A549 (cell line): Measurements from ENCODE around the gene GFPT1. TPM values are rescaled to one million over a fixed set of nuclear protein-coding genes. Genes with fewer than 3 reads are reported as not detected.

ENCODE experiments used
- ATAC-seq, 2 experiments: fragments of 200-7000 bp in 1 of 2; fragments of >200 bp in 1 of 2; cut with Nextera tagmentation in 1 of 2; cut with Tn5 transposase in 1 of 2; 3 replicates each; pipeline versions ENCODE4 v1.8.0 to v1.9.1; 2018 to 2020; ENCODE audit warnings: mild to moderate bottlenecking in 1 of 2, moderate library complexity in 1 of 2
- CTCF ChIA-PET: fragments of 300-600 bp; sonication (Branson Sonifier 250); formaldehyde crosslinking; extraction: SDS; loops from one replicate; lab custom pipeline; 2021; ENCODE audit warnings: antibody characterized with exemption, inconsistent platforms; lab: Yijun Ruan, JAX
- POLR2A ChIA-PET: fragments of 350-600 bp; formaldehyde crosslinking; extraction: SDS; loops from one replicate; lab custom pipeline; 2021; ENCODE audit warnings: antibody characterized with exemption, inconsistent platforms; lab: Yijun Ruan, JAX
- DNase-seq, 2 experiments: peaks; one replicate each; pipeline versions ENCODE4 v3.0.0 to v3.0.0-alpha.2; 2011 to 2016; ENCODE audit warnings: low read depth in 1 of 2, low spot score in 1 of 2
- FAIRE-seq: peaks from 2 replicates; lab custom pipeline; 2011; peaks lifted over from hg19 to GRCh38; lab: Jason Lieb, UNC
- H3K27ac ChIP-seq, 2 experiments: fragments of >200 bp; sonication (Bioruptor Twin); formaldehyde crosslinking; 3 replicates each; pipeline ENCODE4 v1.5.1; 2016 to 2017
- H3K4me1 ChIP-seq: fragments of >200 bp; sonication (Bioruptor Twin); formaldehyde crosslinking; 3 replicates; pipeline ENCODE4 v1.6.1; 2016
- H3K4me2 ChIP-seq: fragments of >200 bp; sonication (Bioruptor Twin); formaldehyde crosslinking; 3 replicates; pipeline ENCODE4 v1.6.1; 2016
- H3K4me3 ChIP-seq: fragments of >200 bp; sonication (Bioruptor Twin); formaldehyde crosslinking; 3 replicates; pipeline ENCODE4 v1.5.1; 2016
- H3K9me3 ChIP-seq: fragments of >200 bp; sonication (Bioruptor Twin); formaldehyde crosslinking; 3 replicates; pipeline ENCODE4 v1.6.1; 2016
- BHLHE40 ChIP-seq: IDR thresholded peaks from 2 replicates; pipeline ENCODE4 v1.6.1; 2012; ENCODE audit warnings: low read depth, low read length, inconsistent platforms
- CBX2 ChIP-seq: fragments of 200-600 bp; sonication (generic); IDR thresholded peaks from 2 replicates; pipeline ENCODE4 v1.6.1; 2016; ENCODE audit warnings: low read depth, mild to moderate bottlenecking, borderline replicate concordance
- CEBPB ChIP-seq, 2 experiments: fragments of >200 bp in 1 of 2; sonication (Bioruptor Twin) in 1 of 2; formaldehyde crosslinking in 1 of 2; IDR thresholded peaks; 2 replicates each; pipeline ENCODE4 v1.6.1; 2012 to 2016
- EHF ChIP-seq: fragments of 250-450 bp; sonication (Bioruptor Pico); IDR thresholded peaks from 2 replicates; pipeline ENCODE4 v1.5.0; 2020; ENCODE audit warnings: mild to moderate bottlenecking
- FOSB ChIP-seq: fragments of 250-450 bp; sonication (Bioruptor Pico); IDR thresholded peaks from 2 replicates; pipeline ENCODE4 v1.5.0; 2020; ENCODE audit warnings: mild to moderate bottlenecking, moderate library complexity
- FOXS1 ChIP-seq: fragments of 250-450 bp; sonication (Bioruptor Pico); IDR thresholded peaks from 2 replicates; pipeline ENCODE4 v1.5.0; 2020; ENCODE audit warnings: mild to moderate bottlenecking, moderate library complexity
- GATA3 ChIP-seq: IDR thresholded peaks from 2 replicates; pipeline ENCODE4 v1.6.1; 2012; ENCODE audit warnings: borderline replicate concordance
- HEYL ChIP-seq: fragments of 250-450 bp; sonication (Bioruptor Pico); IDR thresholded peaks from 2 replicates; pipeline ENCODE4 v1.8.0; 2021; ENCODE audit warnings: mild to moderate bottlenecking, moderate library complexity
- HOXA7 ChIP-seq: fragments of 250-450 bp; sonication (Bioruptor Pico); IDR thresholded peaks from 2 replicates; pipeline ENCODE4 v1.5.0; 2020; ENCODE audit warnings: mild to moderate bottlenecking, moderate library complexity
- HOXB13 ChIP-seq: fragments of 250-450 bp; sonication (Bioruptor Pico); IDR thresholded peaks from 2 replicates; pipeline ENCODE4 v1.5.0; 2020; ENCODE audit warnings: low read depth, mild to moderate bottlenecking, moderate library complexity
- HOXB5 ChIP-seq: fragments of 250-450 bp; sonication (Bioruptor Pico); IDR thresholded peaks from 2 replicates; pipeline ENCODE4 v1.5.0; 2020; ENCODE audit warnings: mild to moderate bottlenecking, moderate library complexity
- JUN ChIP-seq, 2 experiments: fragments of >200 bp; sonication (Bioruptor Twin); formaldehyde crosslinking; IDR thresholded peaks; 2 replicates in 1 of 2; 3 replicates in 1 of 2; pipeline ENCODE4 v1.6.1; 2016 to 2017
- MAFK ChIP-seq: fragments of 450-650 bp; IDR thresholded peaks from 2 replicates; pipeline ENCODE4 v1.6.1; 2014; ENCODE audit not compliant: partially characterized antibody
- MYC ChIP-seq: IDR thresholded peaks from 2 replicates; pipeline ENCODE4 v1.6.1; 2012; ENCODE audit warnings: mild to moderate bottlenecking, inconsistent platforms, low read length, improper control_type of control experiment, borderline replicate concordance
- NFE2L2 ChIP-seq: fragments of 150-350 bp; conservative IDR thresholded peaks from 2 replicates; pipeline ENCODE4 v1.6.1; 2014; ENCODE audit warnings: low read length
- NR3C1 ChIP-seq: fragments of >200 bp; sonication (Bioruptor Twin); formaldehyde crosslinking; IDR thresholded peaks from 3 replicates; pipeline ENCODE4 v1.6.1; 2017
- POLR2A ChIP-seq: IDR thresholded peaks from 2 replicates; pipeline ENCODE4 v1.6.1; 2012; ENCODE audit warnings: mild to moderate bottlenecking, low read length
- SMC3 ChIP-seq: fragments of >200 bp; sonication (Bioruptor Twin); formaldehyde crosslinking; IDR thresholded peaks from 3 replicates; pipeline ENCODE4 v1.6.1; 2018; ENCODE audit warnings: inconsistent platforms
- ZC3H11A ChIP-seq: fragments of 450-650 bp; IDR thresholded peaks from 2 replicates; pipeline ENCODE4 v1.6.1; 2014; ENCODE audit warnings: antibody characterized with exemption, mild to moderate bottlenecking
- ZNF302 ChIP-seq: fragments of 250-450 bp; sonication (Bioruptor Pico); IDR thresholded peaks from 2 replicates; pipeline ENCODE4 v1.9.0; 2021; ENCODE audit warnings: inconsistent platforms, mild to moderate bottlenecking, moderate library complexity
- ZSCAN20 ChIP-seq: fragments of 250-450 bp; sonication (Bioruptor Pico); IDR thresholded peaks from 2 replicates; pipeline ENCODE4 v1.8.0; 2022; ENCODE audit warnings: mild to moderate bottlenecking, moderate library complexity
- WGBS: methylation state at CpG from one replicate; pipeline ENCODE4 v1.1.6; 2017; ENCODE audit errors: missing lambda C conversion rate; 5-methylcytosine and 5-hydroxymethylcytosine counted together
- polyA plus RNA-seq, 4 experiments: library from polyadenylated mRNA; depleted of rRNA in 3 of 4; stranded (reverse); fragments of >200 nt; fragmentation: RNase III in 1 of 4; extraction: RNeasy Plus Mini Kit Qiagen cat#74134 plus additional on column Dnase treatment in 1 of 4; gene quantifications; 2 replicates in 3 of 4; 3 replicates in 1 of 4; pipeline ENCODE4 v1.2.3, GENCODE V29; 2011 to 2017
- TF ChIP-seq, protein P1 (sequence below): fragments of >200 bp; sonication (Bioruptor Twin); formaldehyde crosslinking; IDR thresholded peaks from 3 replicates; pipeline ENCODE4 v1.5.1; 2016
- TF ChIP-seq, protein P2 (sequence below): fragments of 450-650 bp; IDR thresholded peaks from 2 replicates; pipeline ENCODE4 v1.6.1; 2014; ENCODE audit warnings: antibody characterized with exemption
- TF ChIP-seq, protein P3 (sequence below): fragments of >200 bp; sonication (Bioruptor Twin); formaldehyde crosslinking; IDR thresholded peaks from 3 replicates; pipeline ENCODE4 v1.6.1; 2016
- TF ChIP-seq, protein P4 (sequence below): fragments of 200-600 bp; sonication (generic); IDR thresholded peaks from 2 replicates; pipeline ENCODE4 v1.6.1; 2016; ENCODE audit warnings: antibody characterized with exemption, mild to moderate bottlenecking, moderate library complexity
- TF ChIP-seq, protein P5 (sequence below): IDR thresholded peaks from 2 replicates; pipeline ENCODE4 v1.6.1; 2012

The GFPT1 gene
- polyA plus RNA-seq, 2 of the 4 experiments (the other 2 are of a cell fraction): 24.0 to 59.9 TPM

DNA sequence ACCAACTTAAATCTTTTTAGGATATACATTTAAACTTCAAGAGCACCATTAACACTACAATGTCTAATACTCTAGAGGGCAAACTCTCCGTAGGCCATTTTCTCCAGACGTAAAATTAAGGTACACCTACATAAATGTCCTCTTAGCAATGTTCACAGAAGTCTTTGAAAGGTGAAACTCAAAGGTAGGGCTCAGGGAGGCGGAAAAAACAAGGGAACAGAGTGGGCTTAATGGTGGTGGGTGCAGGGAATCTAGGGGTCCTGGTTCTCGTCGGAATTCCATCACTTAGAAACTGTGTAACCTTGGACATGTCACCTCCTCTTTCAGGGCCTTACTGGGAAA, 49.5 kb upstream of the GFPT1 start:
- peaks cover 17% of the 10 kb centered on the region for H3K4me1 ChIP-seq
- ATAC-seq: peak; percentile 9 to 13; a peak in 4 of 6 replicates
- H3K9me3 ChIP-seq: no peaks in the 10 kb centered on the region
- 7% methylated on average over 5 of the region's 5 CpGs for WGBS
- DNase-seq: no peak
- no peak for FAIRE-seq
- ChIA-PET POLR2A (interaction anchor here (0.7 to 1.7 kb wide), 4 partner anchors 46 to 207 kb away, joined by 4 to 10 read pairs (median 6); partner anchors contain the start of genes AAK1 and GFPT1), CTCF (interaction anchor here (0.9 to 2.3 kb wide), 18 partner anchors 8 to 280 kb away, joined by 3 to 11 read pairs (median 4); no protein-coding TSS in a partner anchor)
- H3K27ac ChIP-seq: peak overlapping the region; percentile 83 to 95
- TF ChIP-seq HEYL (CRISPR knock-in tag): no peak
- TF ChIP-seq, protein P1, sequence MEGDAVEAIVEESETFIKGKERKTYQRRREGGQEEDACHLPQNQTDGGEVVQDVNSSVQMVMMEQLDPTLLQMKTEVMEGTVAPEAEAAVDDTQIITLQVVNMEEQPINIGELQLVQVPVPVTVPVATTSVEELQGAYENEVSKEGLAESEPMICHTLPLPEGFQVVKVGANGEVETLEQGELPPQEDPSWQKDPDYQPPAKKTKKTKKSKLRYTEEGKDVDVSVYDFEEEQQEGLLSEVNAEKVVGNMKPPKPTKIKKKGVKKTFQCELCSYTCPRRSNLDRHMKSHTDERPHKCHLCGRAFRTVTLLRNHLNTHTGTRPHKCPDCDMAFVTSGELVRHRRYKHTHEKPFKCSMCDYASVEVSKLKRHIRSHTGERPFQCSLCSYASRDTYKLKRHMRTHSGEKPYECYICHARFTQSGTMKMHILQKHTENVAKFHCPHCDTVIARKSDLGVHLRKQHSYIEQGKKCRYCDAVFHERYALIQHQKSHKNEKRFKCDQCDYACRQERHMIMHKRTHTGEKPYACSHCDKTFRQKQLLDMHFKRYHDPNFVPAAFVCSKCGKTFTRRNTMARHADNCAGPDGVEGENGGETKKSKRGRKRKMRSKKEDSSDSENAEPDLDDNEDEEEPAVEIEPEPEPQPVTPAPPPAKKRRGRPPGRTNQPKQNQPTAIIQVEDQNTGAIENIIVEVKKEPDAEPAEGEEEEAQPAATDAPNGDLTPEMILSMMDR: no peak; the same call in 2 of the 3 replicates
- no peak for TF ChIP-seq SMC3
- no peak for TF ChIP-seq NFE2L2
- TF ChIP-seq HOXB13 (CRISPR knock-in tag): no peak
- no peak for TF ChIP-seq CBX2
- TF ChIP-seq EHF (CRISPR knock-in tag): no peak
- TF ChIP-seq ZNF302: no peak
- TF ChIP-seq HOXB5 (CRISPR knock-in tag): no peak
- TF ChIP-seq, protein P2, sequence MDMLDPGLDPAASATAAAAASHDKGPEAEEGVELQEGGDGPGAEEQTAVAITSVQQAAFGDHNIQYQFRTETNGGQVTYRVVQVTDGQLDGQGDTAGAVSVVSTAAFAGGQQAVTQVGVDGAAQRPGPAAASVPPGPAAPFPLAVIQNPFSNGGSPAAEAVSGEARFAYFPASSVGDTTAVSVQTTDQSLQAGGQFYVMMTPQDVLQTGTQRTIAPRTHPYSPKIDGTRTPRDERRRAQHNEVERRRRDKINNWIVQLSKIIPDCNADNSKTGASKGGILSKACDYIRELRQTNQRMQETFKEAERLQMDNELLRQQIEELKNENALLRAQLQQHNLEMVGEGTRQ: no peak
- no peak for TF ChIP-seq POLR2A
- peak overlapping the region; percentile 56 for H3K4me3 ChIP-seq
- peak overlapping the region; percentile 74 for H3K4me2 ChIP-seq

DNA sequence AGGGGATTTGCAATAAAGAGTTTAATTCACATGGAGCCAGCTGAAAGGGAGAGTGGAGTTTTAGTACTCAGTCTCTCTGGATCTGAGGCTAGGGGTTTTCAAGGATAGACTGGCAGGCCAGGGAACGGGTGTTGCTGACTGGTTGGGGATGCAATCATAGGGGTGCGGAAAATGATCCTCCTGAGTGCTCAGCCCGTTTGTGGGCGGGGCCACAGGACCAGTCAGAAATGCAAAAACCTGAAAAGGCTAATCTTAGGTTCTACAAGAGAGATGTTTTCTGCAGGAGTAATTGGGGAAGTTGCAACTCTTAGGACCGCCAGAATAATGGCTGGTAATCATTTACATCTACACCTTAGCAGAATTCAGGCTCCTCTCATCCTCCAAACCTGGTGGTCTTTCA, 47.7 kb upstream of the GFPT1 start:
- DNase-seq (no peak), ATAC-seq (no peak), FAIRE-seq (no peak)
- peaks cover 17% of the 10 kb centered on the region for H3K4me1 ChIP-seq
- no peak overlapping the region for H3K4me2 ChIP-seq
- TF ChIP-seq MYC (no peak), HOXA7 (CRISPR knock-in tag) (no peak), MAFK (no peak), EHF (CRISPR knock-in tag) (no peak), CEBPB (IDR thresholded peaks at IDR 0.05) (no peak)
- WGBS: 90% methylated on average over 5 of the region's 5 CpGs
- H3K9me3 ChIP-seq: no peaks in the 10 kb centered on the region
- H3K4me3 ChIP-seq: no peak overlapping the region
- ChIA-PET POLR2A (no interaction called here), CTCF (interaction anchor here (0.5 kb wide), 1 partner anchor 21 kb away, joined by 3 read pairs; no protein-coding TSS in a partner anchor)
- H3K27ac ChIP-seq: no peak overlapping the region

DNA sequence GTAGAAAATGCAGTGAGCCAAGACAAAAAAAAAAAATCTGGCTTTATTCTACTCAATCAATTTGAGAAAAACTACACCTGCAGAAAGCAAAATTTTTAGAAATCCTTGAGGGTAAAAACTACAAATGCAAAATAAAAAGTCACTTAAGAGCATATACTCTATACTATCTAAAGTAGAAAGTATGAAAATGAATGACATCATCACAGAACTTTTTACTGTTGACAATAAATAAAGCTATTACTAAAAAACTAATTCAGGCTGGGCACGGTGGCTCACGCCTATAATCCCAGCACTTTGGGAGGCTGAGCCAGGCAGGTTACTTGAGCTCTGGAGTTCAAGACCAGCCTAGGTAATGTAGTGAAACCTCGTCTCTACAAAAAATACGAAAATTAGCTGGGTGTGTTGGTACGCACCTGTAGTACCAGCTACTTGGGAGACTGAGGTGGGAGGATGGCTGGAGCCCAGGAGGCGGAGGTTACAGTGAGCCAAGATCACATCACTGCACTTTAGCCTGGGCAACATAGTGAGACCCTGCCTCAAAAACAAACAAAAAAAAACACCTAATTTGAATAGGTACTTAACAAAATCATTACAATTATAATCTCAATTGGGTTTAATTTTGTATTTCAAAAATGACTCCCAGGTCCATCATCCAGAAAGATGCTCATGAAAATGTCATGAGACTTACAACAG, 42.6 kb upstream of the GFPT1 start:
- no peak overlapping the region for H3K4me2 ChIP-seq
- no peaks in the 10 kb centered on the region for H3K9me3 ChIP-seq
- no peak for FAIRE-seq
- H3K4me3 ChIP-seq: no peak overlapping the region
- WGBS: 90% methylated on average over 6 of the region's 6 CpGs
- peaks cover 8% of the 10 kb centered on the region; the same call in 2 of the 3 replicates for H3K4me1 ChIP-seq
- H3K27ac ChIP-seq: no peak overlapping the region
- ChIA-PET CTCF (interaction anchor here (0.6 to 2.9 kb wide), 3 partner anchors 8 to 71 kb away, joined by 3 to 6 read pairs (median 4); no protein-coding TSS in a partner anchor), POLR2A (no interaction called here)
- no peak for ATAC-seq
- no peak for DNase-seq
- no peak for TF ChIP-seq NR3C1
- no peak for TF ChIP-seq ZNF302
- TF ChIP-seq FOXS1 (CRISPR knock-in tag): no peak
- TF ChIP-seq, protein P3, sequence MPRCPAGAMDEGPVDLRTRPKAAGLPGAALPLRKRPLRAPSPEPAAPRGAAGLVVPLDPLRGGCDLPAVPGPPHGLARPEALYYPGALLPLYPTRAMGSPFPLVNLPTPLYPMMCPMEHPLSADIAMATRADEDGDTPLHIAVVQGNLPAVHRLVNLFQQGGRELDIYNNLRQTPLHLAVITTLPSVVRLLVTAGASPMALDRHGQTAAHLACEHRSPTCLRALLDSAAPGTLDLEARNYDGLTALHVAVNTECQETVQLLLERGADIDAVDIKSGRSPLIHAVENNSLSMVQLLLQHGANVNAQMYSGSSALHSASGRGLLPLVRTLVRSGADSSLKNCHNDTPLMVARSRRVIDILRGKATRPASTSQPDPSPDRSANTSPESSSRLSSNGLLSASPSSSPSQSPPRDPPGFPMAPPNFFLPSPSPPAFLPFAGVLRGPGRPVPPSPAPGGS: no peak
- TF ChIP-seq, protein P4, sequence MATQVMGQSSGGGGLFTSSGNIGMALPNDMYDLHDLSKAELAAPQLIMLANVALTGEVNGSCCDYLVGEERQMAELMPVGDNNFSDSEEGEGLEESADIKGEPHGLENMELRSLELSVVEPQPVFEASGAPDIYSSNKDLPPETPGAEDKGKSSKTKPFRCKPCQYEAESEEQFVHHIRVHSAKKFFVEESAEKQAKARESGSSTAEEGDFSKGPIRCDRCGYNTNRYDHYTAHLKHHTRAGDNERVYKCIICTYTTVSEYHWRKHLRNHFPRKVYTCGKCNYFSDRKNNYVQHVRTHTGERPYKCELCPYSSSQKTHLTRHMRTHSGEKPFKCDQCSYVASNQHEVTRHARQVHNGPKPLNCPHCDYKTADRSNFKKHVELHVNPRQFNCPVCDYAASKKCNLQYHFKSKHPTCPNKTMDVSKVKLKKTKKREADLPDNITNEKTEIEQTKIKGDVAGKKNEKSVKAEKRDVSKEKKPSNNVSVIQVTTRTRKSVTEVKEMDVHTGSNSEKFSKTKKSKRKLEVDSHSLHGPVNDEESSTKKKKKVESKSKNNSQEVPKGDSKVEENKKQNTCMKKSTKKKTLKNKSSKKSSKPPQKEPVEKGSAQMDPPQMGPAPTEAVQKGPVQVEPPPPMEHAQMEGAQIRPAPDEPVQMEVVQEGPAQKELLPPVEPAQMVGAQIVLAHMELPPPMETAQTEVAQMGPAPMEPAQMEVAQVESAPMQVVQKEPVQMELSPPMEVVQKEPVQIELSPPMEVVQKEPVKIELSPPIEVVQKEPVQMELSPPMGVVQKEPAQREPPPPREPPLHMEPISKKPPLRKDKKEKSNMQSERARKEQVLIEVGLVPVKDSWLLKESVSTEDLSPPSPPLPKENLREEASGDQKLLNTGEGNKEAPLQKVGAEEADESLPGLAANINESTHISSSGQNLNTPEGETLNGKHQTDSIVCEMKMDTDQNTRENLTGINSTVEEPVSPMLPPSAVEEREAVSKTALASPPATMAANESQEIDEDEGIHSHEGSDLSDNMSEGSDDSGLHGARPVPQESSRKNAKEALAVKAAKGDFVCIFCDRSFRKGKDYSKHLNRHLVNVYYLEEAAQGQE: no peak
- no peak for TF ChIP-seq GATA3
- TF ChIP-seq ZC3H11A: no peak
- no peak for TF ChIP-seq JUN (IDR thresholded peaks at IDR 0.05)
- TF ChIP-seq BHLHE40: no peak
- no peak for TF ChIP-seq FOSB
- TF ChIP-seq, protein P5, sequence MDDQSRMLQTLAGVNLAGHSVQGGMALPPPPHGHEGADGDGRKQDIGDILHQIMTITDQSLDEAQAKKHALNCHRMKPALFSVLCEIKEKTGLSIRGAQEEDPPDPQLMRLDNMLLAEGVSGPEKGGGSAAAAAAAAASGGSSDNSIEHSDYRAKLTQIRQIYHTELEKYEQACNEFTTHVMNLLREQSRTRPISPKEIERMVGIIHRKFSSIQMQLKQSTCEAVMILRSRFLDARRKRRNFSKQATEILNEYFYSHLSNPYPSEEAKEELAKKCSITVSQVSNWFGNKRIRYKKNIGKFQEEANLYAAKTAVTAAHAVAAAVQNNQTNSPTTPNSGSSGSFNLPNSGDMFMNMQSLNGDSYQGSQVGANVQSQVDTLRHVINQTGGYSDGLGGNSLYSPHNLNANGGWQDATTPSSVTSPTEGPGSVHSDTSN: no peak
- TF ChIP-seq ZSCAN20: no peak
